Measurements from ENCODE around the gene FNTB. TPM values are rescaled to one million over a fixed set of nuclear protein-coding genes. Genes with fewer than 3 reads are reported as not detected.

The FNTB gene
- total RNA-seq, 2 donors from 2014 or later: 23.5 to 46.2 TPM

DNA sequence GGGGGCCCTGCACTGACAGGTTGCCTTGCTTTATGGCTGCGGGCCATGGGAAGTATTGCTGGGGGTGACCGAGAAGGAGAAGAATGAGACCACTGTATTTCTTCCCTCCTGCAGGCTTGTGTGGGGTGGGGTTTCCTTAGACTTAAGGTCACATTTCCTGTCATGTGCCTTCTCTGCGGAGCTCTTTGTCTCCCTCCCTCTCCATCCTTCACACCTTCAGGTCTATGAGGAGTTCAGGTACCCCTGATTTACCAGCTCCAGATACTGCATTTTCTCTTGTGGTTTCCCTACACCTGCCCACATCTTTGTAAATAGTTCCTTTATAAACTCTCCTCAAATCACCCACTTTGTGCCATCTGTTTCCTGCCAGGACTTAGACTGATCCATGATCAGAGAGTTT lies 3.6 kb downstream of the FNTB start:
- 77% methylated on average over 3 of the region's 3 CpGs for WGBS

DNA sequence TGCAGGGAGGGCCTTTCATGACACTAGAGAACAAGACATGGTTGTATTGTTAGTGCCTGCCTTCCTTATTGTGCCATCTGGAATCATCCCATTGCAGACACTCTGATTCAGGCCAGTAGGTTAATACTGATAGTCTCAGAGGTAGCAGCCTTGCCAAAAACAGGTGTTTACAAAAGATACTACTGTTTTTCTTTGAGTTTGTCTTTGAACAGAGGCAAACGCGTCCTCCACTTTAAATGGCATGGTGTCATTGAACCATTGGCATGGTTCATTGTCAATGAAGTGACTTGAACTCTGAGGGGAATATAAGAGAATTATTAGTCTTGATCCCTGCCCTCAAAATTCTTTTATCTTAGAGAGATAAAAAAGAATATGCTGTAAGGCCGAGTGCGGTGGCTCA lies 4.2 kb downstream of the FNTB start:
- Histone ChIP-seq H3K4me1 (replicated peaks) (no peaks in the 10 kb centered on the region), H3K36me3 (no peaks in the 10 kb centered on the region), H3K4me3 (no peak overlapping the region), H3K27me3 (replicated peaks; ENCODE audit: insufficient read depth) (no peaks in the 10 kb centered on the region), H3K9me3 (no peaks in the 10 kb centered on the region), H3K27ac (no peak overlapping the region)
- TF ChIP-seq POLR2AphosphoS5 (IDR thresholded peaks at IDR 0.05): no peak
- TF ChIP-seq POLR2A (IDR thresholded peaks at IDR 0.05): no peak
- TF ChIP-seq, protein P1, sequence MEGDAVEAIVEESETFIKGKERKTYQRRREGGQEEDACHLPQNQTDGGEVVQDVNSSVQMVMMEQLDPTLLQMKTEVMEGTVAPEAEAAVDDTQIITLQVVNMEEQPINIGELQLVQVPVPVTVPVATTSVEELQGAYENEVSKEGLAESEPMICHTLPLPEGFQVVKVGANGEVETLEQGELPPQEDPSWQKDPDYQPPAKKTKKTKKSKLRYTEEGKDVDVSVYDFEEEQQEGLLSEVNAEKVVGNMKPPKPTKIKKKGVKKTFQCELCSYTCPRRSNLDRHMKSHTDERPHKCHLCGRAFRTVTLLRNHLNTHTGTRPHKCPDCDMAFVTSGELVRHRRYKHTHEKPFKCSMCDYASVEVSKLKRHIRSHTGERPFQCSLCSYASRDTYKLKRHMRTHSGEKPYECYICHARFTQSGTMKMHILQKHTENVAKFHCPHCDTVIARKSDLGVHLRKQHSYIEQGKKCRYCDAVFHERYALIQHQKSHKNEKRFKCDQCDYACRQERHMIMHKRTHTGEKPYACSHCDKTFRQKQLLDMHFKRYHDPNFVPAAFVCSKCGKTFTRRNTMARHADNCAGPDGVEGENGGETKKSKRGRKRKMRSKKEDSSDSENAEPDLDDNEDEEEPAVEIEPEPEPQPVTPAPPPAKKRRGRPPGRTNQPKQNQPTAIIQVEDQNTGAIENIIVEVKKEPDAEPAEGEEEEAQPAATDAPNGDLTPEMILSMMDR (IDR thresholded peaks at IDR 0.05): no peak
- 88% methylated on average over 4 of the region's 4 CpGs for WGBS
- DNase-seq (ENCODE audit: low spot score): no peak
- intact Hi-C loops (cut with DNase I): no loop called here

More for the DNA sequence above, 3.6 kb downstream of the FNTB start:
- H3K27ac ChIP-seq: no peak overlapping the region
- H3K36me3 ChIP-seq: no peaks in the 10 kb centered on the region
- H3K9me3 ChIP-seq: no peaks in the 10 kb centered on the region
- no peak overlapping the region for H3K4me3 ChIP-seq
- no peaks in the 10 kb centered on the region for H3K27me3 ChIP-seq (replicated peaks; ENCODE audit: insufficient read depth)
- DNase-seq (ENCODE audit: low spot score): no peak
- intact Hi-C loops (cut with DNase I): no loop called here
- TF ChIP-seq POLR2AphosphoS5 (IDR thresholded peaks at IDR 0.05) (no peak), POLR2A (IDR thresholded peaks at IDR 0.05) (no peak)
- TF ChIP-seq, protein P1 (IDR thresholded peaks at IDR 0.05): no peak
- H3K4me1 ChIP-seq (replicated peaks): no peaks in the 10 kb centered on the region

DNA sequence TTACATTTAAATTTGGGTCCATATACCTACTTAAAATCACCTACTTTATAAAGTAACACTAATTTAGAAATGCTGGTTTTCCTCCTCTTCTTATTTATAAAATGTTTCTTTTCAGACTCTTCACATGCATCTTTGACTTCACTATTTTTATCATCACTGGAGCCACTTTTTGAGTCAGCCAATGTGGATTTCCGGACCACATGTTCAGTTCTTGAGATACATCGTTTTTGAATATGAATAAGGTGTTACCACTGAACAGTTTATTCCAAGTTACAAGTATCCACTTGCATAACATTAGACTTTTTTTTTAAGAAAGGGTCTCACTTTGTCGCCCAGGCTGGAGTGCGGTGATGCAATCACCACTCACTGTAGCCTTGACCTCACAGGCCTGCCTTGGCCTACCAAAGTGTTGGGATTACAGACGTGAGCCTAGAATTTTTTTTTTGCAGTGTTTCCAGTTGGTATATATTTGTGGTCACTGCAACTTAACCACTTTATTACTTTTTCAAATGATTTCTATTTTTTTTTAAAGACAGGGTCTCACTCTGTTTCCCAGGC lies 5.7 kb downstream of the FNTB start:
- Histone ChIP-seq H3K36me3 (no peaks in the 10 kb centered on the region), H3K27ac (no peak overlapping the region), H3K4me1 (replicated peaks) (no peaks in the 10 kb centered on the region), H3K27me3 (replicated peaks; ENCODE audit: insufficient read depth) (no peaks in the 10 kb centered on the region), H3K9me3 (no peaks in the 10 kb centered on the region), H3K4me3 (no peak overlapping the region)
- intact Hi-C loops (cut with DNase I): no loop called here
- WGBS: 84% methylated on average over 5 of the region's 5 CpGs
- no peak for DNase-seq (ENCODE audit: low spot score)
- TF ChIP-seq, protein P1 (IDR thresholded peaks at IDR 0.05): no peak
- TF ChIP-seq POLR2A (IDR thresholded peaks at IDR 0.05): no peak
- no peak for TF ChIP-seq POLR2AphosphoS5 (IDR thresholded peaks at IDR 0.05)

DNA sequence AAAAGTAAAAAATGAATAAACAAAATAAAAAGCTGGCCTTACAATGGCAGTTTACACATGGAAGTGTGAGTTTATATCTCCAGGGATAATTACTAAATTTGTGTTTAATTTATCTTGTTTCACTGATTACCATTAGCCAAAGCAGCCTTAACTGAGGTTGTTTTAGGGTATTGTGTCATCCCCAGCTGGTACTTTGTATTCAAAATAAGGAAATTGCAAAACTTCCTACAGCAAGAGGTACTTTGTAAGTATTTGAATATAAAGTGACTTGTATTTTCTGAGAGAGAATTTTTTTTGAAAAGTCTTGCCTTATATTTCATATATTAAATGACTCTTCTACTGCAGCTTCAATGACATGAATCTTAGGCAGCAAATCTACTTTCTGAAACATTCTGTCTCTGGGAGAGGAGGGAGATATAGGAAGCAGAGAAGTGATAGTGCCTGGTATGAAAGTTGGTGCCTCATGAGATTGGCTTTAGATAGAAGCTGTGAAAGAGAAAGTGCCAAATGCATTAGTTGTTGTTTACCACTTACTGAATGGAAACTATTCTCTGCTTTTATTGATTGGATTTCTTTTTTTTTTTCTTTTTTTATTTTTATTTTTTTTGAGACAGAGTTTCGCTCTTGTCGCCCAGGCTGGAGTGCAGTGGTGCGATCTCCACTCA lies 6.7 kb downstream of the FNTB start:
- no peak for DNase-seq (ENCODE audit: low spot score)
- no peak overlapping the region for H3K4me3 ChIP-seq
- TF ChIP-seq POLR2A (IDR thresholded peaks at IDR 0.05) (no peak), POLR2AphosphoS5 (IDR thresholded peaks at IDR 0.05) (no peak)
- TF ChIP-seq, protein P1 (IDR thresholded peaks at IDR 0.05): no peak
- H3K27ac ChIP-seq: no peak overlapping the region
- peaks cover 2% of the 10 kb centered on the region for H3K4me1 ChIP-seq (replicated peaks)
- H3K36me3 ChIP-seq: no peaks in the 10 kb centered on the region
- H3K27me3 ChIP-seq (replicated peaks; ENCODE audit: insufficient read depth): no peaks in the 10 kb centered on the region
- H3K9me3 ChIP-seq: no peaks in the 10 kb centered on the region
- intact Hi-C loops (cut with DNase I): no loop called here
- WGBS: 95% methylated on average over 3 of the region's 3 CpGs

DNA sequence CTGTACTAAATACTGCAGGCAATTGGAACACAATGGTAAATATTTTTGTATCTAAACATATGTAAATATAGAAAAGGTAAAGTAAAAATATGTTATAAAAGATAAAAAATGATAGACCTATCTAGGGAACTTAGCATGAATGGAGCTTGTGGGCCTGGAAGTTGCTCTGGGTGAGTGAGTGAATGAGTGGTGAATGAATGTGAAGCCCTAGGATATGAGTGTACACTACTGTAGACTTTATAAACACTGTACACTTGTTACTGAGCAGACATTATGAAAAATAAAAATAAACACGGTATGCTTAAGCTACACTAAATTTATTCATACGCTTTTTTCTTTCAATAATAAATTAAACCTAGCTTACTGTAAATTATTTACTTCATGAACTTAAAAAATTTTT lies 7.8 kb downstream of the FNTB start:
- DNase-seq (ENCODE audit: low spot score): no peak
- WGBS: 94% methylated on average over 2 of the region's 2 CpGs
- H3K27me3 ChIP-seq (replicated peaks; ENCODE audit: insufficient read depth): no peaks in the 10 kb centered on the region
- H3K9me3 ChIP-seq: no peaks in the 10 kb centered on the region
- H3K4me1 ChIP-seq (replicated peaks): peaks cover 2% of the 10 kb centered on the region
- H3K36me3 ChIP-seq: no peaks in the 10 kb centered on the region
- intact Hi-C loops (cut with DNase I): no loop called here
- TF ChIP-seq POLR2AphosphoS5 (IDR thresholded peaks at IDR 0.05) (no peak), POLR2A (IDR thresholded peaks at IDR 0.05) (no peak)
- TF ChIP-seq, protein P1 (IDR thresholded peaks at IDR 0.05): no peak
- H3K27ac ChIP-seq: no peak overlapping the region
- no peak overlapping the region for H3K4me3 ChIP-seq
